GM21786 (cell line): ENCODE data around the gene ATP10A.

Experiments
- ATAC-seq: cut with Tn5 transposase; IDR thresholded peaks from one replicate; pipeline ENCODE4 v1.9.1; 2021; ENCODE audit not compliant: unreplicated experiment

ATP10A gene

DNA sequence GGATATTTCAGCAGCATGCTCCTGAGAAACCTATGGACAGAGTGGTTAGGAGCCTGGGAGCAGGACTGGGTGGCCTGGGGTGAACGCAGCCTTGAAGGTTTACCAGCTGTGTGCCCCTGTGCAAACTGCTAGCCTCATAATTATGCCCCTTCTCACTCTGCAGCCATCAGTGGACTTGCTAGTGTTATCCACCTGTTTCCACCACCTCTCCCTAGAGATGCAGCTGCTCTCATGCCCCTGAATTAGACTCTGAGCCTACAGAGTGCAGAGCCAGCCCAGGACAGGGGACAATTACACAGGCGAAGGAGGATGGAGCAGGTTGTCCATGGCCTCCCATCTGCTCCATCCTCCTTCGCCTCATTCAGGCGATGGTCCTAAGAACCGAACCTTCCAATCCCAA, 175.9 kb downstream of the ATP10A start:
- ATAC-seq, result no peak

- ATAC-seq, result no peak
Measured at GRCh38 chr15:25686780-25687179, 176.3 kb downstream of the ATP10A start.

DNA sequence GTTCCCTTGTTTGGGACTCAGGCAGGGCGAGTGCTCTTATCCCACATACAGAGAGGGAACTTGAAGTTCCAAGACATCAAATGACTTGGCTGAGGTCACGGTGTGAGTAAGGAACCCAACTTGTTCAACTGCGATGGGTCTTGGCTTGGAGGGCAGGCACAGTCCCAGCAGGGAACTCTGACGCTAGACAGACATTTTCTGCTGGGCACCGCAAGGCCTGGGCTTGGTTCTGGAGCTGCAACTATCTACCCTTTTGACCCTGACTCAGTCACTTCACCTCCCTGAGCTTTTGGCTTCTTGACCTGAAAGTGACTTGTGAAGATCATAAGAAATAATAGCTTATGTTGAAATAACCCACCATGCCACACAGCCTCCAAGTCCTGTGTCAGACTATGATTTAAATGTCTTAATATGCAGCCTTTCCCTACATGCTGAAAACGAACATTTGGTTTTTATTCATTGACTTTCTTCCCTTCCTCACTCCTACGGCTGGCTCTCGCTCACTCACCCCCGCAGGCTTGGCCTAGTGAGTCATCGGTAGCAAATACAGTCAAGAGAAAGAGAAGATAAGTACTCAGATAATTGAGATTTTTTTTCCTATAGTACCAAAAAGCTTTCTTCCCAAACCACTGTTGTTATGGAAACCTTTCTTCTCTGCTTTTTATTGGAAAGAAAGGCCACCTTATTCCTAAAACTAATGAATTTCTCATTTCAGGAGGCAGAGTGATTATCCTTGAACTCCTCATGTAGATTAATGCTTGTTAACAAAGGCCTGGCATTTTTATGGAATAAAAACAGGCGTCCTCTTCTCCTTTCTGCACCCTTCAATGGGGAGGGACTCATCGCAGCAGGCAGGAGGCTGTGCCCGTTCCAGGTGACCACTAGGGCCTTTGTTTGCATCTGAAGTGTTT, 178.4 kb downstream of the ATP10A start:
- no peak for ATAC-seq

DNA sequence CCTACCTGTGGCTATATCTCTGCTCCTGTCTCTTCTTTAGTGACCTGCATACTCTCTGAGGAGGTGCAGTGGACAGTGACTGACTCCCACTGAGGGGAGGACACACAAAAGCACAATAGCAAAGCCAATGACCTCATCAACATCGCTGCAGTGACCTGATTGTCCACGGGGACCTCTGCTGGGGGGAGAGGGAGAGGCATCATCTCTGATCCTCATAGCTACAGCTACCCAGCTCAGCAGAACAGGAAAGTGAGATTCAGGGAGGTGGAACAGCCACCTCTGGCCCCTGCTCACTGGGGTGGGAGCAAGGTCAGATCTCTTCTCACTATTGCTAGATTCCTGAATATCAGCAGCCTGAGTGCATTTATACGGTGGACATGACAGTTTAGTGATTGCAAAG, 179.2 kb downstream of the ATP10A start:
- no peak for ATAC-seq

- ATAC-seq, result no peak
Measured at GRCh38 chr15:25683415-25683814, 179.7 kb downstream of the ATP10A start.

GRCh38 chr15:25682340-25682739, 180.8 kb downstream of the ATP10A start:
- ATAC-seq, result no peak

DNA sequence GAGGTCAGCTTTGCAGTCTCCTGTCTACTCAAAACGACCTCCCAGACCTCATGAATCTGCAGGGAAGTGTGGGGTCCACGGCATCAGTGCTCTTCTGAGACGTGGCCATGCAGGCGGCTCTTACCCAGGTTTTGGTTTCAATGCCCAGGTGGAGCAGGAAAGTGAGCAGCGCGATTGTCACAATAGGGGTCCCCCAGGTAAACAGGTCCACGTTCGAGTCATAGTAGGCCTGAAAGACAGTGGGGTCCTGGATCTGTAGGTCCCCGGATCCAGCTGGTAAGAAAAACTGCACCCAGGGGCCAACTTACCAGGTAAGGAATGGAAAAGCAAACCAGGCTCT, 182.5 kb downstream of the ATP10A start:
- no peak for ATAC-seq

DNA sequence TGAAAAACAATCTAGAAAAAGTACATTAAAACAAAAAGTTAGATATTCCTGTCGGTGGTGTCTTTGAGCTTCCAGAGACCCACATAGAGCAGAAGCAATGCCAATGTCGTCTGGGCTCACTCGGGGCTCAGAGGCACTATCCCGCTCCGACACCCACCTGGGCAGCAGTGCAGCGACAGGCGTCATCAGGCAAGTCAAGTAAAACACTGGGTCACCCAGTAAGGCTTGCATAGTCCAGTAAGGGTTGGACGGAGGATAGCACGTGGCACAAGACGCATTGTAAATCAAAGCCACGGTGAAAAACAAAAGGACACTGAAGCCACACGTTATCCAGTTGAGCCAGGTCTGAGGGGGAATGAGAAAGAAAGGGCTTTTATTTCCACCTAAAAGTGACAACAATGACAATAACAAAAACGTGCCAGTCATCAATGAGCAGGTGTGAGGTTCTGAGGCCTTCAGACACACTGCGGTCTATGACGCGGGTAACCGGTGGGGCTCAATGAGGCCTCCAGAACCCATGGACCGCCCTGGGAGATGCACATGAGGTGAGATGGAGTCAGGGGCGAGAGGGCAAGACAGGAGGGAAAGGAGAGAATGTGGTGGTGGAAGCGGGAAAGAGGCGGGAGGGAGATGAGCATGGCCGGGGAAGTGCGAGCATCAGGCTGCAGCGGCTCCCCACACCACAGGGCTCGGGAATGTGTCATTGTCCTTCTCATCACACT, 183.0 kb downstream of the ATP10A start:
- no peak for ATAC-seq

GRCh38 chr15:25679492-25679891, 183.6 kb downstream of the ATP10A start:
- ATAC-seq, result no peak

GRCh38 chr15:25678500-25678855, 184.6 kb downstream of the ATP10A start:
- no peak for ATAC-seq

DNA sequence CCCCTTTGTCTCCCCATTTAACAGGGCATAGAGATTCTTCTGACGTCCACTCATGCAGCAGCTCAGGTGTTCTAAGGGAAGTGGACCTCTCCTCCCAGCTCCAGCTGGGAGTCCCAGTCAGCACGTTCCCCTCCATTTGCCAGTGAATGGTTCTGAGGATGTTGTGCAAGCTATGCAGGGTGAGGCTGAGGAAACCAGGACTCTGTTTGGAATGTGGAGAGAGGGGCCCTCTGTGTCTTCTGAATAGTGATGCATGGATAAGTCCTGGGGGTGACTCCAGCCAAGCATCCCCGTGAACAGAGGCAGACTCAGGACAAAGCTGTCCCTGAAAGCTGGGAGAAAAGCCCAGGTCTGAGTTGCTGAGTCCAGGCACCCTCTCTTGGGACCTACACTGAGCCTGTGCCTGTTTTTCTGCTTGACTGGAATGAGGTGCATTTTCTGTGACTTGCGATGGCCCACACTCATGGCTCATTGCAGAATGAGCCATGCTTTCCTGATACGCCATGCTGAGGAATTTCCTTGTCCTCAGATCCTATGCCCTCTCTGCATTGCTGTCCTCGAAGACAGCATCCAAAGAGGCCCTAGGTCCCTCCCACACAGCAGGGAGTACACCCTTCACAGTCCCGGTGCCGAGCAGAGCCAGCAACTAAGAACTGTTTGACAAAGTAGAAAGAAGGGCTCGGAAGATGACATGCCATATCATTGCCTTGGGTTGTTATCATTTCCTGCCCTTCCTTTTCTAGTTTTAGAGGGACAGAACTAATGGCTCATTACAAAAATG, 185.2 kb downstream of the ATP10A start:
- no peak for ATAC-seq

DNA sequence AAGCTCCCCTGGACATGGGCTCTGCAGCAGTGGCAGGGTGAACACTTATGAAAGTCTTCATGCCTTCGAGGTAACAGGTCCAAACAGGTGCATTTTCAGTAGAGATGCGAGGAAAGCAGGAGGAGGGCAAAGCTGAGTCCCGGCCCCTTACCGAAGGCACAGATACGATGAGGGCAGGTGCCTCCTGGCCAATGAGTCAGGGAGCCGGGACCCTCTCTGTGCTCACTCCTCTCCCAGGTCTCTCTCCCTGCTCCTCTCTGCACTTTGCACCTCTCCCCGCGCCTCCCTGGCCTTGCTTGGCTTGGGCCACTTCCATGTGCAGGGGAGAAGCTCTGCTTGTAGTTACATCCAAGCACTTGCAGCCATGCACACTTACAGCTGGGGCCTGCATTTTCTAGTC, 187.1 kb downstream of the ATP10A start:
- ATAC-seq, result no peak

DNA sequence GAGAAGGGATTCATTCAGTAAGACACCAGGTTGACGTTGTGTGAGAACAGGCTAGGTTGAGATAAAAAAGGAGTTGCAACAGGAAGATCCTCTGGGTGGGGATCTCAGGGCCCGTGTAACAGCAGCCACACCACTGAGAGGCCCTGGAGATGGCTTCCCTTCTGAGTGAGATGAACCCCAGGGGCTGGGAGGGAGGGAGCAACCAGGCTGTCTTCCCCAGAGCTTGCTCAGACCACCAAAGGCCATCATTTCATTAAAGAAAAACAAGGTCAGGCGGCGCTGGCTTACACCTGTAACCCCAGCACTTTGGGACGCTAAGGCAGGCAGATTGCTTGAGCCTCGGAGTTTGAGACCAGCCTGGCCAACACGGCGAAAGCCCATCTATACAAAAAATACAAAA, 187.7 kb downstream of the ATP10A start:
- no peak for ATAC-seq

DNA sequence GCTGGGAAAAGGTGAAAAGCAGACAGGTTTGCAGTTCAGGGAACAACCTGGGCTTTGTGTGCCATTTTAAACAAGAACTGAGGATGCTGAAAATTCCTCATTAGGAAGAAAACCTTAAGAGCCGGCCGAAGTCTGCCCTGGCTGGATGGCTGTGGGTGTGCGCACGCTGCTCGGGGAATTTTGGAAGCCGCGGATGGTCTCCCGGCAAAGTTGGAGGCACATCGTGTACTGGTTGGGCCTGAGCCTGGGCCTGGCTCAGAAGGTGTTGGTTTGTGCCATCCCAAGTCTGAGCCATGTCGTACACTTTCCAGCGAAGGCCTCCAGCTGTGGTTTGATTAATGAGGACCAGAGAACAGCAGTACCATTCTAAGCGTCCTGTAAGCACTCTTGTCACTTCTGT, 188.2 kb downstream of the ATP10A start:
- ATAC-seq, result no peak

GRCh38 chr15:25673972-25674371, 189.2 kb downstream of the ATP10A start:
- no peak for ATAC-seq

- no peak for ATAC-seq
Measured at GRCh38 chr15:25673351-25673750, 189.8 kb downstream of the ATP10A start.

DNA sequence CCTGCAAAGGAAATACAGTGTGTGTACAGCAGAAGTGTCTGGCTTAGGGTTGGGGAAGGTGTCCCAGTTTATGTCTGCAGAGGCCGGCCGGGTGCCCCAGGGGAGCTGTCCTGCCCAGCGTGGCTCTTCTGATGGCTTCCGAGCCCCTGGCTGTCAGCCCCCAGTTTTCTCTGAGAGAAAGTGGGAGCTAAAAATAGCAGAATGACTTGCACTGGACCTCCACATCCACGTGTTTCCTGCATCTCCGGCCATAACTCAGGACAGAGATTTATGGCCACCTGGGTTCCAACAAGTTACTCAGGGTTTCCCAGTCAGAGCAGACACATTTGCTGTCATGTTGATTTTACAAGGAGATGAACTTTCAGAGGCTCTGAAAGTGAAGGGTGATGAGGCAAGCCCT, 192.0 kb downstream of the ATP10A start:
- no peak for ATAC-seq

DNA sequence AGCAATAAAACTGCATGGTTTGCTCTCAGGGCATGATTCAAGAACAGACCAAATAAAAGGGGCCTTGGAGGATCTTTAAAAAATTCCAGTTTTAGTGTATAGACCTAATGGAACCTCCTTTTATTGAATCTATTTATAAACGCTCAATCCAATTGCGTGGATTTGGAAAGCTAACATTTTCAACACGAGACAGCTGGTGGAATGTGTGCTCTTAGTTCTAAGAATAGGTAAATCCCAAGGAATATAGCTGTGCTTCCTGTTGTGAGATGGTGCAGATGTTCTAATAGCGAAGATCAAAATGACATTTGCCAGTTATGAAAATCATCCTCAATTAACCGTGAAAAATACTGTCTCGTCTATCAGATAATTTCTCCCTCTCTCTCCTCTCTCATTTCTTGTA, 192.5 kb downstream of the ATP10A start:
- no peak for ATAC-seq

DNA sequence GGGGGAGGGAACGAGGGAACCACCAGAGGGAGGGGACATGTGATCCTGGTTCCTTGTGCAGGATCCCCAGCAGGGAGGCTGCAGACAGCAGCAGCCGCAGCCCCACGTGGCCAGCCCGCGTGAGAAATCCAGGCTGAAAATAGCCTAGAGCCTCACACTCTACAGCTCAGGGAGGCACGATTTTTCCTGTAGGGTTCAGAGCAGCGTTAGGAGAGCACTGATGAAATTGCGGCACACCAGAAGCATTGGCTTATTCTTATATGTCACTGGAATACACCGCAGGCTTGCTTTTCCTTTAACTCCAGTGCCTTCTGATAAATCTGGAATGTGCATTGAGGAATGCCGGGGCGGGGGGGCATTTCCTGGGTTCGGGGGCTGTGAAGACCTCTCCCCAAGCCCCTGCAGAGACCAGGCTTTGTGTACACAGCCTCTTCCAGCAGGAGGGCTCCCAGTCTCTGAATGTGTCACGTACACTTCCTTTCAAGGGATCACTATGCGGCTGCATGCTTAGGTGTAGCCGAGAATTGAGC, 193.0 kb downstream of the ATP10A start:
- ATAC-seq, result no peak

DNA sequence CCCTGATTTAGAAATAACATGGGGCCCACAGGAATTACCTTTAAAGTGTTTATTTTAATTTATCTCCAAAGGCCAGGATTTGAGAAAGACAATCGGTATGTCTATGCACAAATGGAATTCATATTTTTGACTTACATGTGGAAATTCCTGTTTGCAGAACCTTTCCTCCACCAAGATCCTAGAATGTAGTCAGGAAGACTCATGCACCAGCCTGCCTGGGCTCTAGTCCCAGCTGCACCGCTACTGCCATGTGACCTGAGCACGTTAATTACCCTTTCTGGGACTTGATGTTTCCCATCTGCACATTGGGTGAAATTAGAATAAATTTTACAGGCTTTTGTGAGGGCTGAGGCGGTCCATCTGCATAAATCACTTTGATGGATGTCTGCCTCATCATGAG, 194.2 kb downstream of the ATP10A start:
- ATAC-seq, result no peak

GRCh38 chr15:25668236-25668795, 194.8 kb downstream of the ATP10A start:
- ATAC-seq, result no peak
